ENCODE data around the gene GULP1.
"Not testable (repeated sequence)": the region's sequence is repeated elsewhere in the genome, so short reads cannot be mapped to it uniquely, and the experiment has no call there.

Gene GULP1

DNA sequence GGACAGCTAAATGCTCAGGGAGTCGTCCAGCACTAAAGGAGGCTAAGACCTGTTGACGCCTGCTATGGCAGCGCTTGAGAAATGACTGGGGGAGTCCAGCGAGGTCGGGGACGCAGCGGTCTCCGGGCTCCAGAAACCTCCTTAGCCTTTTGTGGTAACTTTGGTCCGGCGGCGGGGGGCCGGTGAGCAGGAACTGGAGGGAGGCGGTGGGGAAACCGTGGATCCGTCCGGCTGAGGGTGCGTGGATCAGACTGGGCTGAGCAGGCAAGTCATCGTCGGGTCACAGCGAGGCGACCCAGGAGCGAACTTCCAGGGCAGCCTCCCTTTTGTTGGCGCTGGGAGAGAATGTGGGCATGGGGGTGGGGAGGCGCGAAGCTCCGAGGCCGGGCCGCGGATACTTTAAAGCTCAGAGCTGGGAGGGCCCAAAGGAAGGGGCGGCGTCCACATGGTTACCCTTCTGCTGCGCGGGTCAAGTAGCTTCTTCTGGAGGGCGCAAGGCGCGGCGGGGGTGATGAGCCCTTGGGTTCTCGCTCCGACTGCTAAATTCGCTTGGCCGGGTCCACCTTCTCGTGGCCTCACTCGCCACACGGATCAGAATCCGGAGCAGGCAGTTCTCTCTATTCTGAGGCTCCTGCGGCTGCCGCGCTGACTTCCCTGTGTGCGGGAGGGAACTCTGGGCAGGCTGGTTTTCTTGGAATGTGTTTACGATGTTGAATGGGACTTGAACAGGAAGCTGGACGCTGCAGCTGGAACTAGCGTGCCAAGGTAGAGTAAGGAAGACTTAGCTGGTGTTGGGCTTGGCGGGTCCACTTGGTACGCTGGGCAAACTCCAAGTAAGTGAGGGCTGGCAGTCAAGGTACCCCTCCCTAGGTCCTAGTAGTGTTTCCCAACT is 920 bp downstream of the GULP1 start:
- DNase-seq (ENCODE audit: low read depth in 2 of 2): no peak

GRCh38 chr2:188293601-188294351 is 2.1 kb downstream of the GULP1 start:
- no peak for DNase-seq (ENCODE audit: low read depth in 2 of 2)

DNA sequence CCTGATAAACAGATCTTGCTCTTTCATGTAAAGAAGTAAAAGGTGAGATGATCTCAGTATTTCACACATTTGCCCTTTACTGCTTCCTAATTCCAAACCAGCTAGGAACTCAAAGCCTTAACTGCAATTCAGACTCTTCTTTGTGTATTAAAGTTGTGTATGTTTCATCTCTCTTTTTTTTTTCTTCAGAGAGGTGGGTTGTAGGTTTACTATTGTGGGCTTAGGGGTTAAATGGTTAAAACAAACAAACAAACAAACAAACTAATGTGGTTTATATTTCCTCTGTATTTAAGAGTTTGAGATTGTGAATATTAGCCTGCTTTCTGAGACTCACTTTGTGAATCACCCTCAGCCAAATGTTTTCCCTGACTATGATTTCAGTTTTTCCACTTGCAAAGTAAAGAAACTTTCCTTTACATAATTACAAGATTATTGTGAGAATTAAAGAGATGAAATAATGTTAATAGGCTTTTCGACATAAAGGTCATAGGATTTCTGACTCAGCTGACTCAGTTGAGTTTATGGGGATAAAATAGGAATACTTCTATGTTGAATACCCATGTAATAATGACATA is 2.8 kb downstream of the GULP1 start:
- DNase-seq (ENCODE audit: low read depth in 2 of 2): no peak

GRCh38 chr2:188295067-188295685 is 3.5 kb downstream of the GULP1 start:
- DNase-seq (ENCODE audit: low read depth in 2 of 2): no peak

- no peak for DNase-seq (ENCODE audit: low read depth in 2 of 2)
Observed at GRCh38 chr2:188297978-188298377, 6.3 kb downstream of the GULP1 start.

DNA sequence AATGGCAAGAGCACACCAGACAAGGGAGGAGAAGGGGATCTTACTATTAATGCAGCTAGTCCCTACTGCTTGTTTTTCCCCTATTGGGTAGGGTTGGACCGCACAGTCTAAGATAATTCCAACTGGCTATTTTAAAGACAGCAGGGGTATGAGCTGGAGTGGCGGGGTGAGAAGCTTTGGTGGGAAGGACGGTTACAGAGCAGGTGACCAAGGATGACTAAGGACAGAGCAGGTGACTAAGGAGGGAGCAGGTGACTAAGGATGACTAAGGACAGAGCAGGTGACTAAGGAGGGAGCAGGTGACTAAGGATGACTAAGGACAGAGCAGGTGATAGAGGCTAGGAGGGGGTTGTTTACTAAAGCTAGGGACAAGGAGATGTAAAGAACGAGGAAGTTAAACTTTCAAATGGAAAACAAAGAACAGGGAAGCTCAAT is 7.3 kb downstream of the GULP1 start:
- not testable (repeated sequence) for DNase-seq (ENCODE audit: low read depth in 2 of 2)

DNA sequence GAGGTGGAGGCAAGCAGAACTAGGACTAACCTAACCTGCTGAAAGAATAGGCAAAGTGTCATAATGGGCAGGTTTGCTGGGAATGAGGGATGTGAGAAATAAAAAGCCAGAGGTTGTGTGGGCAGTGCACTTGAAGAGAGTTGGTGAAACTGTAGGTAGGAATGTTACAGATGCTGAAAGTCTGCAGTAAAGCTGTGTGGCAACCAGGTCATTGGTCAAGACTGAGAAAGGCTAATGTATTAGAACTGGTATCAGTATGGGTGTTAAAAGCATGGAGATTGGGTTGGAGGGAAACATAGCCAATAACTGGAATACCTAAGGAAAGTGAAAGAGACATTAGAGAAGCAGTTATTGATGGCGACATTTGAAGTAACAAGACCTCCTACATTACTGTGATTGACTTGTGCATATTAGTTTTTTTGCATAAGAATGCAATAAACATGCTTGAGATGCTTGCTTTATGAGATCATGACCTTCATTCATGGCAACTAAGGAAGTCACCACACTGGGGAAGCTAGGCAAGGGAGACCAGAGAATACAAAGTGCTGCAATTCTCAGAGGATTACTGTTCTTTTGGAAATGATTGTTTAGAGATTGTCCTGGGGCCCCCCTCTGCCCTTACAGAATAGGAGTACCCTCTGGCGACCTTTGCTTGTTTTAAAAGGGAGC is 11.8 kb downstream of the GULP1 start:
- DNase-seq (ENCODE audit: low read depth in 2 of 2): no peak

DNA sequence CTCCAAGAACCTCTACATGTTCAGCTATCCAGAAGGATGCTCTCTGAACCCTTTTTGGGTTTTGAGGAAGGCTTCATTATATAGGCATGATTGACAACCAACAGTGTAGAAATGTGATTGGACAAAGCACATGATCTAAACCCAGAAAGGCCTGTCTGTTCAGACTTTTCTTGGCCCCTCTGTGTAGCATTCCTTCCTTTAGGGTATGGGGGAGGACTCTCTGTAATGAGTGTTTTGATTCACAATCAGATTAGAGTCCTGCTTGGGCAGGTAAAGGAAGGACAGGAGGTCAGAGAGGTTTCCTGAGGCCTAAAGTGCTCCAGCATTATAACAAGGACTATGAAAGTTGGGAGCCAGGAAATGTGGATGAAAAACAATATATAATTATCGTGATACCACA is 13.6 kb downstream of the GULP1 start:
- DNase-seq (ENCODE audit: low read depth in 2 of 2): no peak

DNA sequence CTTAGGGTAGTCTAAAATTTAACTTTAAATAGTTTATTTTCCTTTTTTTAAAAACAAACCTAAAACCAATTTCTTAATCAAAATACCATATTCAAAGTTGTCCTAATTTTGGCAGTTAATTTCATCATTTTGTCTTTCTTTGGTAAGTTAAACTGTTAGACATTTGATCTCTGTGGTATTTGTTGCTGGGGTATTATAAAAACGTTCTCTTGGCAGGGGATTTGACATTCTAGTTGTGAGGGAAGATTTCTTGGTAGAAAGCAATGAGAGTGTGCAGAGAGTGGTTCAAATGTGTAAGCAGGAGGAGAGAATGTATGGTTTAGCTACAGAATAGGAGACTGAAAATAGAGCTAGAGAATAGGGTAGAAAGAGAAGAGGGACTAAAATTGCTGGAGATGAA is 14.6 kb downstream of the GULP1 start:
- DNase-seq (ENCODE audit: low read depth in 2 of 2): no peak

- no peak for DNase-seq (ENCODE audit: low read depth in 2 of 2)
Observed at GRCh38 chr2:188307850-188308283, 16.2 kb downstream of the GULP1 start.

- no peak for DNase-seq (ENCODE audit: low read depth in 2 of 2)
Observed at GRCh38 chr2:188308483-188308882, 16.8 kb downstream of the GULP1 start.

DNA sequence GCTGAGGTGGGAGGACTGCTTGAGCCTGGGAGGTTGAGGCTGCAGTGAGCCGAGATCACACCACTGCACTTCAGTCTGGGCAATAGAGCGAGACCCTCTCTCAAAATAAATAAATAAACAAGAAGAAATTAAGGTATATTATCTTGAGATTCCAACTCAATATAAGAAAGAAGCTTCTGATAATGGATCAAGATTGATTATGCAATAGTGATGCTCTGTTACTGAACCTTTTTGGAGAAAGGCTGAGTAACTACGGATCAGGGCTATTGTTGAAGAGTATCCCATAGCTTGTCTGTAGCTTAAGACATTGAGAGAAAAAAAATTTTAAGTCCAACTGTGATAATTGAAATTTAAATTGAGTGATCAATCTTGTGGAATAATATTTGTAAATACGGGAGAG is 17.7 kb downstream of the GULP1 start:
- DNase-seq (ENCODE audit: low read depth in 2 of 2): no peak

DNA sequence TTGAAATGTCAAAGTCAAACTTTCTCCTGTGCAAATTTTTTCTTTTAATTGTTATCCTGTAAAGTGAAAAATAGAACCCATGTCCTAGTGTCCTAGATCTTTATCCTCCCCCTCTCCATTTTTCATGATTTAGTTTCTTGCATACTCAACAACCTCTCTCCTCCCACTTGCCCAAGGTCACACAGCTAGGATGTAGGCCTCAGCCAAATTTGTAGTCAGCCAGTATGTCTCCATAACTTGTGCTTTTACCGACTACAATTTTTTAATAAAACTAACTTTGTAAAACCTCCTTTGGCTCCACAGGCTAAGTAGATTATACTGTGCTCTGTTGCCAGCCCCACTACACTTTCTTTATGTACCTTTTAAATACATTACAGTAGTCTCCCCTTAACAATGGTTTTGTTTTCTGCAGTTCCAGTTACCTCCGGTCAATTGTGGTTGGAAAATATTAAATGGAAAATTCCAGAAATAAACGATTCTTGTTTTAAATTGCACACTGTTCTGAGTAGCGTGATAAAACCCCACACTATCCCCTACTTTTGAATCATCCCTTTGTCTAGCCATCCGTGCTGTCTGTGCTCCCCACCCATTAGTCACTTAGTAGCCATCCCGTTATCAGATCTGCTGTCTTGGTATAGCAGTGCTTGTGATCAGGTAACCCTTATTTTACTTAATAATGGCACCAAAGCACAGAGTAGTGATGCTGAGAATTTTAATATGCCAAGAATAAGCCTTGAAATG is 22.8 kb downstream of the GULP1 start:
- DNase-seq (ENCODE audit: low read depth in 2 of 2): no peak

GRCh38 chr2:188315750-188316149 is 24.1 kb downstream of the GULP1 start:
- no peak for DNase-seq (ENCODE audit: low read depth in 2 of 2)

GRCh38 chr2:188316342-188316741 is 24.7 kb downstream of the GULP1 start:
- DNase-seq (ENCODE audit: low read depth in 2 of 2): no peak

GRCh38 chr2:188316791-188317423 is 25.2 kb downstream of the GULP1 start:
- DNase-seq (ENCODE audit: low read depth in 2 of 2): no peak

- no peak for DNase-seq (ENCODE audit: low read depth in 2 of 2)
Observed at GRCh38 chr2:188318161-188318749, 26.6 kb downstream of the GULP1 start.

- no peak for DNase-seq (ENCODE audit: low read depth in 2 of 2)
Observed at GRCh38 chr2:188319838-188320237, 28.2 kb downstream of the GULP1 start.

- DNase-seq (ENCODE audit: low read depth in 2 of 2): no peak
Observed at GRCh38 chr2:188320861-188321260, 29.2 kb downstream of the GULP1 start.

Data from activated CD8-positive, alpha-beta memory T cell treated with anti-CD3 and anti-CD28 coated beads for 4 hours (primary cell).